GM23248 (cell line): Measurements from ENCODE around the gene DDX60.

ENCODE experiments used
- EZH2 ChIP-seq: fragments of 200-600 bp; sonication (generic); IDR thresholded peaks from 2 replicates; pipeline ENCODE4 v1.6.1; 2018; ENCODE audit warnings: antibody characterized with exemption, mild to moderate bottlenecking; ENCODE audit not compliant: insufficient read depth, poor library complexity, severe bottlenecking
- EZH2phosphoT487 ChIP-seq: fragments of 200-600 bp; sonication (generic); IDR thresholded peaks from 2 replicates; pipeline ENCODE4 v1.6.1; 2018; ENCODE audit warnings: antibody characterized with exemption, moderate library complexity, mild to moderate bottlenecking, low read depth; ENCODE audit not compliant: insufficient read depth

DNA sequence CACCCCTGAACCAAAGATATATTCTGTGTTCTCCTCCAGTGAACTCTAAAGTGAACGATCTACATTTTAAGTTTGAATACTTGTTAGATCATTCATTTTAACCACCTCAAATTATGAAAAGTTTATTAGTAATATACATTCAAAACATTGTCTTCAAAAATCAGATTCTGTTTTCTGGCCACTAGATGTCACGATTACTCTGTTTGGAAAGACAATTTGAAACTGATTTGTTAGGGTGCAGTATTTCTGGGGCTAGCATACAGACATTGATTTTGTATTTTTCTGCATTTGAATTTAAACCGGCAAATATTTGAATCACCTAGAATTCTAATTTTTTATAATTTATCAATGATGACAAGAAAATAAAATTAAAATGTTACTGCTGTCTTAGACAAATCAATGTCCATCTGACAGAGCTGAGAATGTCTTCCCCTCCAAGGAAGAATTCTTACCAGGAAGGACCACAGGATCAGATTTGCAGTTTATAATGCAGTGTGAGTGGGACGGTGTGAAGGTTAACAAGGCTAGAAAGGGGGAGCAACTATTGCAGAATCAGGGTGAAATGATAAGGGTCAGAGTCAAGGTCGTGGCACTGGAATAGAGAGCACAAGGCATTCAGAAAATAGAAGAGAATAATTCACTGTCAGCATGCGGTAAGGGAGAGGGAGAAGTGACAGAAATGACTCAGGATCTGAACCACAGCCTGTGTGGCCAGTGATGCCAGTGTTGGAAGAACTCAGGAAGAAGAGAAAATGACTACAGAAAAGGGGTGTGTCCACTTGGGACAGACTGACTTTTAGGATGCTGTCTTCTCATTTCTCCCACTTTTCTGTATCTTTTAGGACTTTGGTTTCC is 134.6 kb downstream of the DDX60 start:
- no peak for TF ChIP-seq EZH2phosphoT487
- TF ChIP-seq EZH2: no peak
